A673 (cell line): ENCODE data around the gene APOA5. TPM values are rescaled to one million over a fixed set of nuclear protein-coding genes. Genes with fewer than 3 reads are reported as not detected.

Experiments
- BruUV-seq: library from RNA; stranded (reverse); fragments of 400-500 nt; replicated peaks from 2 replicates; lab custom pipeline; 2021; lab: Mats Ljungman, UMichigan
- CTCF ChIA-PET: fragments of 300-600 bp; sonication (Branson Sonifier 250); formaldehyde crosslinking; loops from one replicate; lab custom pipeline; 2022; ENCODE audit warnings: antibody characterized with exemption; lab: Charles Lee
- POLR2A ChIA-PET: fragments of 300-600 bp; sonication (Branson Sonifier 250); formaldehyde crosslinking; loops from one replicate; lab custom pipeline; 2022; ENCODE audit warnings: antibody characterized with exemption; ENCODE audit not compliant: low non-redundant PET; lab: Charles Lee
- DNase-seq: peaks from one replicate; pipeline ENCODE4 v3.0.0-alpha.2; 2015; ENCODE audit warnings: low spot score
- H3K27ac ChIP-seq: fragments of 200-600 bp; sonication (generic); 2 replicates; pipeline ENCODE4 v1.5.1; 2016; ENCODE audit warnings: mixed run types, low read depth, mild to moderate bottlenecking, mixed read lengths, antibody characterized with exemption, low read length; ENCODE audit not compliant: poor library complexity, severe bottlenecking
- H3K27me3 ChIP-seq: fragments of 200-600 bp; sonication (generic); replicated peaks from 2 replicates; pipeline ENCODE4 v1.6.1; 2017; ENCODE audit warnings: mixed run types, low read depth, mild to moderate bottlenecking, mixed read lengths, antibody characterized with exemption, low read length; ENCODE audit not compliant: insufficient read depth, poor library complexity
- H3K36me3 ChIP-seq: fragments of 200-600 bp; sonication (generic); 2 replicates; pipeline ENCODE4 v1.6.1; 2016; ENCODE audit warnings: mixed run types, mild to moderate bottlenecking, mixed read lengths, antibody characterized with exemption, low read length; ENCODE audit not compliant: insufficient read depth, poor library complexity, severe bottlenecking
- H3K4me1 ChIP-seq: fragments of 200-600 bp; sonication (generic); 2 replicates; pipeline ENCODE4 v1.6.1; 2017; ENCODE audit warnings: mixed run types, mild to moderate bottlenecking, mixed read lengths, antibody characterized with exemption, low read length; ENCODE audit not compliant: insufficient read depth, poor library complexity, severe bottlenecking
- H3K4me3 ChIP-seq: fragments of 200-600 bp; sonication (generic); 2 replicates; pipeline ENCODE4 v1.5.1; 2016; ENCODE audit warnings: low read depth, mixed run types, mild to moderate bottlenecking, mixed read lengths, low read length; ENCODE audit not compliant: poor library complexity, severe bottlenecking
- H3K9me3 ChIP-seq: fragments of 200-600 bp; sonication (generic); 2 replicates; pipeline ENCODE4 v1.6.1; 2016; ENCODE audit warnings: mixed run types, low read depth, mild to moderate bottlenecking, mixed read lengths, antibody characterized with exemption, low read length; ENCODE audit not compliant: poor library complexity, severe bottlenecking
- EZH2 ChIP-seq: fragments of 200-600 bp; sonication (generic); IDR thresholded peaks from 2 replicates; pipeline ENCODE4 v1.6.1; 2017; ENCODE audit warnings: borderline replicate concordance, low read depth, mild to moderate bottlenecking, mixed read lengths, antibody characterized with exemption, low read length; ENCODE audit not compliant: poor library complexity, severe bottlenecking
- intact Hi-C: fragments of 100-400 bp; cut with micrococcal nuclease; formaldehyde crosslinking; loops from one replicate; pipeline ENCODE4 v1.10.0; 2022; ENCODE audit not compliant: unreplicated experiment
- total RNA-seq: library from RNA; stranded (reverse); gene quantifications from 2 replicates; pipeline ENCODE4 v1.2.3, GENCODE V29; 2021
- TF ChIP-seq, protein P1 (sequence below): fragments of 300-800, 200-600 bp; sonication (generic); conservative IDR thresholded peaks from 2 replicates; pipeline ENCODE4 v1.5.1; 2017; ENCODE audit warnings: low read depth, mild to moderate bottlenecking, antibody characterized with exemption, low read length, moderate library complexity, mixed read lengths

The APOA5 gene
- total RNA-seq, 1 experiment from 2014 or later: not detected

DNA sequence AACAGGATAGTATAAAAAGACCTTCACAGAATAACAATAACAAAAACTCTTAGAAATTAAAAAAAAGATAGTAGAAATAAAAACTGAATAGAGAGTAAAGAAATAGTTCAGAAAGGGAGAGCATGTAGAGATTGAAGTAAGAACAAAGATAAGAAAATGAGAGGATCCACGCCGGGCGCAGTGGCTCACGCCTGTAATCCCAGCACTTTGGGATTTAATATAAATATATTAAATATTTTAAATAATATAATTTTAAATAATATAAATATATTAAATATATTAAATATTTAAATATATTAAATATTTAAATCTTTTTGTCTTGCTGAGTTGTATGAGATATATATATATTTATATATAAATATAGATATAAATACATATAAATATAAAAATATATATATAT is 20.4 kb upstream of the APOA5 start:
- Histone ChIP-seq H3K27ac (no peak overlapping the region), H3K36me3 (no peaks in the 10 kb centered on the region), H3K4me1 (no peaks in the 10 kb centered on the region), H3K9me3 (no peaks in the 10 kb centered on the region), H3K27me3 (no peaks in the 10 kb centered on the region), H3K4me3 (no peak overlapping the region)
- intact Hi-C loops: no loop called here
- CTCF ChIA-PET: no interaction called here
- TF ChIP-seq EZH2: no peak
- TF ChIP-seq, protein P1, sequence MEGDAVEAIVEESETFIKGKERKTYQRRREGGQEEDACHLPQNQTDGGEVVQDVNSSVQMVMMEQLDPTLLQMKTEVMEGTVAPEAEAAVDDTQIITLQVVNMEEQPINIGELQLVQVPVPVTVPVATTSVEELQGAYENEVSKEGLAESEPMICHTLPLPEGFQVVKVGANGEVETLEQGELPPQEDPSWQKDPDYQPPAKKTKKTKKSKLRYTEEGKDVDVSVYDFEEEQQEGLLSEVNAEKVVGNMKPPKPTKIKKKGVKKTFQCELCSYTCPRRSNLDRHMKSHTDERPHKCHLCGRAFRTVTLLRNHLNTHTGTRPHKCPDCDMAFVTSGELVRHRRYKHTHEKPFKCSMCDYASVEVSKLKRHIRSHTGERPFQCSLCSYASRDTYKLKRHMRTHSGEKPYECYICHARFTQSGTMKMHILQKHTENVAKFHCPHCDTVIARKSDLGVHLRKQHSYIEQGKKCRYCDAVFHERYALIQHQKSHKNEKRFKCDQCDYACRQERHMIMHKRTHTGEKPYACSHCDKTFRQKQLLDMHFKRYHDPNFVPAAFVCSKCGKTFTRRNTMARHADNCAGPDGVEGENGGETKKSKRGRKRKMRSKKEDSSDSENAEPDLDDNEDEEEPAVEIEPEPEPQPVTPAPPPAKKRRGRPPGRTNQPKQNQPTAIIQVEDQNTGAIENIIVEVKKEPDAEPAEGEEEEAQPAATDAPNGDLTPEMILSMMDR: no peak
- POLR2A ChIA-PET: no interaction called here
- DNase-seq: no peak
- BruUV-seq: no TSS peak

DNA sequence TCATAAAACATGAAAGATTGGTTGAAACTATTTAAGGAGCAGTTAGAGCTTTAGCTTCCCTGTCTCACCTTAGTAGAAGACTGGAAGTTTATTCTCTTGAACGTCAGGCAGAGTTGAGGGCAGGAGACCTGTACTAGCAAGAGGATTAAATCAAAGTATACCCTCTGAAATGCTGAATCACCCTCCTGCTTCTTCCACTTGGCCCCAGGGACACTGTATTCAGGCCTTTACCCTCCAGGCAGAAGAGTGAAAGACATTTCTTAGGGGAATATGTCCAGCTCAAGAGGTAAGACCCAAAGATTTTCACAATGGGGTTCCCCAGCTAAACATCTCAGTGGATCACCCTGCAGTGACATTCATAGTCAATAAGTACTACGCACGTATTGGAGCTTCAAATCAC is 19.5 kb upstream of the APOA5 start:
- ChIA-PET POLR2A (no interaction called here), CTCF (interaction anchor here (0.8 kb wide), 1 partner anchor 20 kb away, joined by 10 read pairs; the partner anchor contains the start of gene APOA5)
- no TSS peak for BruUV-seq
- no peak overlapping the region for H3K4me3 ChIP-seq
- H3K36me3 ChIP-seq: no peaks in the 10 kb centered on the region
- no peak for DNase-seq
- no peaks in the 10 kb centered on the region for H3K9me3 ChIP-seq
- no peak overlapping the region for H3K27ac ChIP-seq
- intact Hi-C loops: no loop called here
- H3K27me3 ChIP-seq: no peaks in the 10 kb centered on the region
- H3K4me1 ChIP-seq: no peaks in the 10 kb centered on the region
- TF ChIP-seq, protein P1: no peak
- no peak for TF ChIP-seq EZH2

DNA sequence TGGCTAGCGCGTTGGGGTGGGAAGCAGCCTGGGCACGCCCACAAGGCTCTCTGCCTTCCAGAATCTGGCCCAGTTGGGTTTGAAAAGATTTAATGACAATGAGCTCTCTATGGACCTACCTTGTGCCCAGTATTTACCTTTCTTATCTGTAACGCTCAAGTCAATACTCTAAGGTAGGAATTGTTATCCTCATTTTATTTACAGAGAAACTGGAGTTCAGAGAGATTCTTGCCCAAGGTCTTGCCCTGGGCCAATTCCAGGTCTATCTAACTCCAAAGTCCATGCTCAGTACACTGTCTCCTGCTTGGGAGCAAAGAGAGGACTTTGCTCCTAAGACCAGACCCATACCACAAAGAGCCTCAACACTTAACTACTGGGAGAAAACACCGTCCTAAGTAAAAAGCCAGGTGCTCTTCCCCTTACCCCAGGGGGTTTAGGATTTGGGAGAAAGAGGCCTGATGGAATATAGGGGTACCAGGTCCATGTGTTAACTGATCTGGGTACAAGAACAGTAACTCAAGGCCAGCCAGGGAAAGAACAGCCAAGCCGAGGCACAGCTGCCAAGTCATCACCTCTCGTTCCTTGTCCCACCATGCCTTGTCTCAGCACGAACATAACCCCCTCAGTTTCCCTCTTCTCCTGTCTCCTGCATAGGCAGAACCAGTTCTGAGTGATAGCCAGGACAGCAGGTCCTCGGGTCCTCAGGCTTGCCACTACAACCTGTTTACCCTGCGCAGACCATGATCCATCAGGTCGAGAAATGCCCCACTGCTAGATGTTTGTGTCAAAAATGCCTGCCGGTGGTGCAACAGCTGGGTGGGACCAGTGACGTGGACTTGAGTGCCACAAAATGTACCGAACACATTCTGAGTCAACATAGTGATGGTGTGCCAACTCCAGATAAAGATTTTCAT is 16.8 kb upstream of the APOA5 start:
- CTCF ChIA-PET: no interaction called here
- POLR2A ChIA-PET: no interaction called here
- no peak overlapping the region for H3K27ac ChIP-seq
- no peak for DNase-seq
- no peaks in the 10 kb centered on the region for H3K9me3 ChIP-seq
- no peaks in the 10 kb centered on the region for H3K4me1 ChIP-seq
- no TSS peak for BruUV-seq
- H3K36me3 ChIP-seq: no peaks in the 10 kb centered on the region
- TF ChIP-seq EZH2: no peak
- TF ChIP-seq, protein P1: no peak
- no peak overlapping the region for H3K4me3 ChIP-seq
- H3K27me3 ChIP-seq: no peaks in the 10 kb centered on the region
- intact Hi-C loops: no loop called here
